Measurements from ENCODE around the gene DDX27. TPM values are rescaled to one million over a fixed set of nuclear protein-coding genes. Genes with fewer than 3 reads are reported as not detected.

Gene DDX27
- total and polyA plus RNA-seq, 2 of the 13 experiments (the other 11 are each of a cell fraction or from before 2014, with no cell fraction given) = 42.6 to 72.8 TPM

- TF ChIP-seq, protein P1, sequence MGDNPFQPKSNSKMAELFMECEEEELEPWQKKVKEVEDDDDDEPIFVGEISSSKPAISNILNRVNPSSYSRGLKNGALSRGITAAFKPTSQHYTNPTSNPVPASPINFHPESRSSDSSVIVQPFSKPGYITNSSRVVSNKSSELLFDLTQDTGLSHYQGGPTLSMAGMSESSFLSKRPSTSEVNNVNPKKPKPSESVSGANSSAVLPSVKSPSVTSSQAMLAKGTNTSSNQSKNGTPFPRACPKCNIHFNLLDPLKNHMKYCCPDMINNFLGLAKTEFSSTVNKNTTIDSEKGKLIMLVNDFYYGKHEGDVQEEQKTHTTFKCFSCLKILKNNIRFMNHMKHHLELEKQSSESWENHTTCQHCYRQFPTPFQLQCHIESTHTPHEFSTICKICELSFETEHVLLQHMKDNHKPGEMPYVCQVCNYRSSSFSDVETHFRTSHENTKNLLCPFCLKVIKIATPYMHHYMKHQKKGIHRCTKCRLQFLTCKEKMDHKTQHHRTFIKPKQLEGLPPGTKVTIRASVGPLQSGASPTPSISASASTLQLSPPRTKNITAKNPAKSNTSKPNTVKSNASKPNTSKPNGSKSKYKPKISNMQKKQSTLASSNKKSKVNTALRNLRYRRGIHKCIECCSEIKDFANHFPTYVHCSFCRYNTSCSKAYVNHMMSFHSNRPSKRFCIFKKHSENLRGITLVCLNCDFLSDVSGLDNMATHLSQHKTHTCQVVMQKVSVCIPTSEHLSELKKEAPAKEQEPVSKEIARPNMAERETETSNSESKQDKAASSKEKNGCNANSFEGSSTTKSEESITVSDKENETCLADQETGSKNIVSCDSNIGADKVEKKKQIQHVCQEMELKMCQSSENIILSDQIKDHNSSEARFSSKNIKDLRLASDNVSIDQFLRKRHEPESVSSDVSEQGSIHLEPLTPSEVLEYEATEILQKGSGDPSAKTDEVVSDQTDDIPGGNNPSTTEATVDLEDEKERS (CRISPR knock-in tag; IDR thresholded peaks at IDR 0.05) = 0 out of 2 replicates have a peak, but pooled peaks have one; percentile 63
- TF ChIP-seq ELF3 (CRISPR knock-in tag; IDR thresholded peaks at IDR 0.05) = peak; percentile 32; the same call in 1 of the 2 replicates
- TF ChIP-seq ZNF678 (CRISPR knock-in tag; IDR thresholded peaks at IDR 0.05) = 0 out of 2 replicates have a peak, but pooled peaks have one; percentile 33
- peak; percentile 52; the same call in 1 of the 2 replicates for TF ChIP-seq ZNF501 (CRISPR knock-in tag; IDR thresholded peaks at IDR 0.05)
- TF ChIP-seq ZNF276 (CRISPR knock-in tag; IDR thresholded peaks at IDR 0.05; ENCODE audit: low read depth) = peak; percentile 68; the same call in 1 of the 2 replicates
- no peak for TF ChIP-seq FOXO1 (CRISPR knock-in tag; IDR thresholded peaks at IDR 0.05)
- 0 out of 2 replicates have a peak, but pooled peaks have one; percentile 42 for TF ChIP-seq TGIF2 (CRISPR knock-in tag; IDR thresholded peaks at IDR 0.05)
- TF ChIP-seq SMAD3 (CRISPR knock-in tag; IDR thresholded peaks at IDR 0.05) = 0 out of 2 replicates have a peak, but pooled peaks have one; percentile 27
- TF ChIP-seq PLSCR1 (CRISPR knock-in tag; IDR thresholded peaks at IDR 0.05; ENCODE audit: borderline replicate concordance) = 0 out of 2 replicates have a peak, but pooled peaks have one; percentile 32
- 0 out of 2 replicates have a peak, but pooled peaks have one; percentile 53 for TF ChIP-seq KDM2A (CRISPR knock-in tag; IDR thresholded peaks at IDR 0.05; ENCODE audit: borderline replicate concordance, low read depth)
- TF ChIP-seq ZNF737 (CRISPR knock-in tag; IDR thresholded peaks at IDR 0.05; ENCODE audit: borderline replicate concordance) = no peak
- TF ChIP-seq ZNF333 (CRISPR knock-in tag; IDR thresholded peaks at IDR 0.05; ENCODE audit: borderline replicate concordance) = no peak
- TF ChIP-seq CTCF (CRISPR knock-in tag; IDR thresholded peaks at IDR 0.05) = peak; percentile 94
- TF ChIP-seq RBM22 (optimal IDR thresholded peaks at IDR 0.05; ENCODE audit: low read length) = no peak
- TF ChIP-seq ZMYM4 (CRISPR knock-in tag; IDR thresholded peaks at IDR 0.05) = peak; percentile 93
- peak; percentile 57; the same call in 1 of the 2 replicates for TF ChIP-seq ZFP1 (CRISPR knock-in tag; IDR thresholded peaks at IDR 0.05)
- TF ChIP-seq HMGXB4 (CRISPR knock-in tag; IDR thresholded peaks at IDR 0.05; ENCODE audit: borderline replicate concordance in 1 of 2, low read depth in 1 of 2) = peak; percentile 53 to 55; a peak in 1 of 4 replicates
- peak; percentile 65; the same call in 1 of the 2 replicates for TF ChIP-seq RAD21 (CRISPR knock-in tag; IDR thresholded peaks at IDR 0.05)
- TF ChIP-seq KLF16 (CRISPR knock-in tag; IDR thresholded peaks at IDR 0.05) = peak in 1 of 2 experiments; percentile 72; a peak in 1 of 4 replicates
These were observed 12.1 kb upstream of the DDX27 start (continued) for GRCh38 chr20:49207076-49207475.
